Kidney (tissue), 14 donors: ENCODE measurements around the gene C3AR1. TPM values are rescaled to one million over a fixed set of nuclear protein-coding genes. Genes with fewer than 3 reads are reported as not detected.

Experiments
- DNase-seq, 5 donors: peaks; one replicate each; pipeline ENCODE4 v3.0.0-alpha.2; 2013 to 2020
- FAIRE-seq: peaks from 2 replicates; lab custom pipeline; 2012; peaks lifted over from hg19 to GRCh38; lab: Jason Lieb, UNC
- H3K27ac ChIP-seq, 2 donors: one replicate each; pipeline ENCODE4 v1.7.0; 2013; ENCODE audit warnings: low read depth in 2 of 2, low read length in 2 of 2, inconsistent platforms in 1 of 2
- H3K27me3 ChIP-seq: one replicate; pipeline ENCODE4 v1.7.1; 2013; ENCODE audit warnings: low read length, inconsistent platforms; ENCODE audit not compliant: control insufficient read depth, insufficient read depth
- H3K36me3 ChIP-seq, 3 donors: one replicate each; pipeline versions ENCODE4 v1.7.0 to v1.7.1; 2013; ENCODE audit warnings: low read length in 3 of 3, control low read depth in 1 of 3, inconsistent platforms in 1 of 3; ENCODE audit not compliant: insufficient read depth in 3 of 3, control insufficient read depth in 2 of 3
- H3K4me1 ChIP-seq, 3 donors: one replicate each; pipeline versions ENCODE4 v1.7.0 to v1.7.1; 2013; ENCODE audit warnings: low read length in 3 of 3, inconsistent platforms in 1 of 3, low read depth in 1 of 3; ENCODE audit not compliant: control insufficient read depth in 2 of 3, insufficient read depth in 2 of 3
- H3K4me3 ChIP-seq, 3 donors: one replicate each; pipeline versions ENCODE4 v1.7.0 to v1.8.1; 2013; ENCODE audit warnings: low read length in 3 of 3, control low read depth in 1 of 3, inconsistent platforms in 1 of 3
- H3K9ac ChIP-seq, 3 donors: one replicate each; pipeline versions ENCODE4 v1.7.0 to v1.7.1; 2013; ENCODE audit warnings: low read length in 3 of 3, control low read depth in 1 of 3, inconsistent platforms in 1 of 3
- H3K9me3 ChIP-seq, 3 donors: one replicate each; pipeline versions ENCODE4 v1.7.0 to v1.7.1; 2013; ENCODE audit warnings: low read length in 3 of 3, control low read depth in 1 of 3, inconsistent platforms in 1 of 3; ENCODE audit not compliant: control insufficient read depth in 2 of 3, insufficient read depth in 1 of 3
- intact Hi-C: fragments of 100-400 bp; cut with DNase I; formaldehyde crosslinking; loops from one replicate; pipeline ENCODE4 v1.11.1; 2022
- polyA plus RNA-seq: library from polyadenylated mRNA; stranded (reverse); fragments of 350-450 nt; fragmentation: Illumina TruSeq; extraction: RNeasy Lipid Tissue Mini Kit (QIAGEN cat#74804); gene quantifications from one replicate; pipeline ENCODE4 v1.2.3, GENCODE V29; 2014; ENCODE audit warnings: low read depth, low replicate concordance; ENCODE audit not compliant: insufficient read depth
- total RNA-seq: library from RNA; stranded (reverse); fragmentation: NEBNext Ultra II Directional; extraction: Animal tissue kit (Norgen Biotek cat#: 25700); gene quantifications from one replicate; pipeline ENCODE4 v1.2.1, GENCODE V29; 2021
- TF ChIP-seq, protein P1 (sequence below): IDR thresholded peaks from 3 replicates; pipeline ENCODE4 v1.5.1; 2012; ENCODE audit warnings: mild to moderate bottlenecking, moderate library complexity, borderline replicate concordance; ENCODE audit not compliant: insufficient read depth; ENCODE audit errors: extremely low read depth
- donor health status: control.
- donor health status: control.
- donor health status: control.
- donor health status: control.
- donor health status: control.
- donor health status: DM: yes; HTN: yes; CAD: no.
- donor health status: Normal renal cell carcinoma (clear cell type).

C3AR1 gene
- total and polyA plus RNA-seq, 2 donors from 2014 or later: 2.9 to 17.7 TPM

DNA sequence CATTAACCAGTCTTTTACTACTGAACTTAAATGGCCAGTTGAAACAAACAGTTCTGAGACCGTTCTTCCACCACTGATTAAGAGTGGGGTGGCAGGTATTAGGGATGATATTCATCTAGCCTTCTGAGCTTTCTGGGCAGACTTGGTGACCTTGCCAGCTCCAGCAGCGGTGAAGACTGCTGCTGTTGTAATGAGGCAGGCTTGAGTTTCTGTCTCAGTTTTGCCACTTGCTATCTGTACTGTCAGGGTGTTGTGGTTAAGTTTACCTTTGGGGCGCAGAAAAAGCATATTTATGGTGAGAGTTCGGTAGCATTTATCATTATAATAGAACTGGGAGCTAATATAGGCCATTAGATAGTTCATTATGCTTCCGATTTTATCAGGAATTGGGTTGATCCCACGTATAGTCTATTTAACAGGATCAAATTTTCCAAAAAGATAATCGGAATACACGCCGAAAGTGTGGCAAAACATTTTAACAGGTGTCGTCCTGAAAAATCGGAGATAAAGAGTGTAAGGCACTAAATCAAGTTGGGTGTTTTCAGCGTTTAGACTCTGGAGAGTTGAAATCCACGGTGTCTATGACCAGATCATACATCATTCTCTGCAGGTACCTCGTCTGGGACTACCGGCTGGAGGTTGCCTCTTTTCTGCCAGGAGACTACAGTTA is 15.2 kb upstream of the C3AR1 start:
- Histone ChIP-seq H3K27me3 (no peaks in the 10 kb centered on the region), H3K27ac (peak overlapping the region; percentile 82 to 98), H3K36me3 (no peaks in the 10 kb centered on the region), H3K4me1 (peaks cover 0 to 2% (median 2%) of the 10 kb centered on the region in 3 donors), H3K9ac (peak overlapping the region; percentile 96 to 98 (median 98)), H3K4me3 (peak overlapping the region; percentile 89 to 100 (median 98)), H3K9me3 (no peaks in the 10 kb centered on the region)
- TF ChIP-seq, protein P1, sequence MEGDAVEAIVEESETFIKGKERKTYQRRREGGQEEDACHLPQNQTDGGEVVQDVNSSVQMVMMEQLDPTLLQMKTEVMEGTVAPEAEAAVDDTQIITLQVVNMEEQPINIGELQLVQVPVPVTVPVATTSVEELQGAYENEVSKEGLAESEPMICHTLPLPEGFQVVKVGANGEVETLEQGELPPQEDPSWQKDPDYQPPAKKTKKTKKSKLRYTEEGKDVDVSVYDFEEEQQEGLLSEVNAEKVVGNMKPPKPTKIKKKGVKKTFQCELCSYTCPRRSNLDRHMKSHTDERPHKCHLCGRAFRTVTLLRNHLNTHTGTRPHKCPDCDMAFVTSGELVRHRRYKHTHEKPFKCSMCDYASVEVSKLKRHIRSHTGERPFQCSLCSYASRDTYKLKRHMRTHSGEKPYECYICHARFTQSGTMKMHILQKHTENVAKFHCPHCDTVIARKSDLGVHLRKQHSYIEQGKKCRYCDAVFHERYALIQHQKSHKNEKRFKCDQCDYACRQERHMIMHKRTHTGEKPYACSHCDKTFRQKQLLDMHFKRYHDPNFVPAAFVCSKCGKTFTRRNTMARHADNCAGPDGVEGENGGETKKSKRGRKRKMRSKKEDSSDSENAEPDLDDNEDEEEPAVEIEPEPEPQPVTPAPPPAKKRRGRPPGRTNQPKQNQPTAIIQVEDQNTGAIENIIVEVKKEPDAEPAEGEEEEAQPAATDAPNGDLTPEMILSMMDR: no peak
- DNase-seq: peak in 4 of 5 donors; percentile 20 to 64 (median 48)
- intact Hi-C loops: no loop called here
- no peak for FAIRE-seq

DNA sequence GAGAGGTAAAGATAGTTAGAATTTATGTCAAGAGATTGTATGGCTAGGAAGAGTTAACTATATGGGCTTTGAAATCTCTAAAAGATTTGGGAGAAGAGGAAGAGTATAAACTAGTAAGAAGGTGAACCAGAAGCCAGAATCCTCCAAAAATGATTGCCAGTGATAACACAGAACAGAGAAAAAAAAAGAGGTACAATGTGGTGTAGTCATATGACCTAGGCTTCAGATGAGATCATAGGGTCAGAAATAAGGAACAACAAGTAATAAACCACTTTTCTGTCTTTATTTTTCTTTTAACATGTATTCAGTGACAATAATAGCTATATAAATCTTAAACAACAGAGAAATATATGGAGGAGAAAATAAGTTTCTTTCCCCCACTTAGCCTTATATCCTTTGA is 14.0 kb upstream of the C3AR1 start:
- FAIRE-seq: no peak
- DNase-seq: no peak
- intact Hi-C loops: no loop called here
- Histone ChIP-seq H3K27me3 (no peaks in the 10 kb centered on the region), H3K27ac (no peak overlapping the region), H3K4me3 (no peak overlapping the region), H3K4me1 (peaks cover 0 to 2% (median 2%) of the 10 kb centered on the region in 3 donors), H3K9ac (no peak overlapping the region), H3K36me3 (no peaks in the 10 kb centered on the region), H3K9me3 (no peaks in the 10 kb centered on the region)
- TF ChIP-seq, protein P1: no peak

DNA sequence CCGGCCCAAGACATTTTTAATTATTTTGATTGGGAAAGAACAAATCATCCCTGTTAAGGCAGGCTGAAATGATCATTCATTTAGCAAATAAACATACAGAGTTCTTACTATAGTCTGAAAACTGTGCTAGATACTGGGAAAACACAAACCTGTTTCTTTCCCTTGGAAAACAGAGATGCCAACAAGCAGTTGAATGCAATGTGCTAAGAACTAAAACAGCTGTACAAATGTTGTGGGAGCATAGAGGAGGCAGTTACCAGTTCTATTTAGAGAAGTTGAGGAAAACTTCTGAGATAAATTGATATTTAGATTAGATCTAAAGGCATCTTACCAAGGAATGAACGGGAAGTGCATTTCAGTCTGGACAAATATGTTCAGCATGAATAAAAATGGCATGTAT is 12.8 kb upstream of the C3AR1 start:
- no peak for DNase-seq
- H3K9me3 ChIP-seq: no peaks in the 10 kb centered on the region
- intact Hi-C loops: no loop called here

More for the DNA sequence above, 12.8 kb upstream of the C3AR1 start:
- Histone ChIP-seq H3K36me3 (no peaks in the 10 kb centered on the region), H3K27ac (no peak overlapping the region), H3K4me1 (peaks cover 0 to 2% (median 2%) of the 10 kb centered on the region in 3 donors), H3K4me3 (no peak overlapping the region), H3K27me3 (no peaks in the 10 kb centered on the region), H3K9ac (no peak overlapping the region)
- no peak for FAIRE-seq
- TF ChIP-seq, protein P1: no peak
